ENCODE data around the gene MT1A. TPM values are rescaled to one million over a fixed set of nuclear protein-coding genes. Genes with fewer than 3 reads are reported as not detected.

MT1A gene
- total RNA-seq, 1 experiment from 2014 or later, result not detected

DNA sequence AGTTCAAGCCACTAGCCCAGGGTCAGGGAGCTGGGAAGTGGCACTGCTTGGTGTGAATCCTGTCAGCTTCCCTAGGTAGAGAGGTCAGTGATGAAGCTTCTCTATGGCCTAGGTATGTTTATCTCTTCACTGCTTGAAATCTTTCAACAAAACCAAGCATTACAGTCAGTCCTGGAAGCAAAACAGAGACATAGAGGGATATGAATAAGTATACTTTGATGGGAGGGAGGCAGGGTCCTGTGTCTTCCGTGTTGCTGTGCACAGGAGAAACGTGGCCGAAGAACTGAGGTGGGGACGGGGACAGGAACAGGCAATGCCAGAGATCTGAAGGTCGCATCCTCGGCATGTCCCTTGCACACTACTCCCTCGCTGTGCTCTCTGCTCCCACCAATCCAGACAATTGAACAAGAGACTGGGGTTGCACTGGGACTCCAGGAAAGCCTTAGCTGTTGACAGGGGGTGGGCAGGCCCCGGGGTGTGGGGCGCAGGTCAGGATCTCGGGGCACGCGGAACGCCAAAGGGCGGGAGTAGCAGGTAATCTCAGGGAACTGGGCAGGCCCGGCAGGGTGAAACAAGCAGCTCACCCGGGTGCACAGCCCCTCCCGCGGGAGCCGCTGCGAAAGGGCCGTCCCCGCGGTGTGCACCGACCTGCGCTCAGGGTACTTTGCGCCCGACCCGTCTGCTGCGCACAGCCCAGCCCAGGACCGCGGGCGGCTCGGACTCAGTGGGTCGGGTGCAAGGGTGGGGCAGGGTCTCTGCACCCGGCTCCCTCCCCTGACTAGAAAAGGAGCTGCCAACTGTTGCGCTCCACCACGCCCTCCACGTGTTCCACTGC lies 30.8 kb downstream of the MT1A start, which contains the start of gene MT1H:
TSS of gene MT1H (plus strand) at position 810 of the 835 bp plus-strand sequence. CDS start 71 bp downstream, outside the sequence.
- Histone ChIP-seq H3K9ac (ENCODE audit: low read length) (no peak within 1 kb of the TSS), H3K9me2 (ENCODE audit: insufficient read depth) (no peaks in the 10 kb centered on the region), H2AFZ (ENCODE audit: low read depth, low read length, poor library complexity, severe bottlenecking) (no peak within 1 kb of the TSS), H3K79me2 (ENCODE audit: insufficient read depth, low read length) (no peaks in the 10 kb centered on the region), H3K4me2 (ENCODE audit: low read length) (no peak within 1 kb of the TSS), H3K9me3 (ENCODE audit: control insufficient read depth in 1 of 2, insufficient read depth in 1 of 2, low read depth in 1 of 2, low read length in 2 of 2) (no peaks in the 10 kb centered on the region), H3K4me1 (ENCODE audit: control insufficient read depth in 1 of 2, insufficient read depth in 2 of 2, low read length in 2 of 2) (no peaks in the 10 kb centered on the region), H3K36me3 (ENCODE audit: control insufficient read depth in 1 of 2, insufficient read depth in 2 of 2, low read length in 2 of 2) (no peaks in the 10 kb centered on the region), H4K20me1 (ENCODE audit: insufficient read depth) (no peaks in the 10 kb centered on the region), H3K27me3 (ENCODE audit: insufficient read depth, low read length) (no peaks in the 10 kb centered on the region), H3K4me3 (replicated peaks in 1 of 2; ENCODE audit: low read depth in 1 of 2, low read length in 2 of 2) (no peak within 1 kb of the TSS), H3K27ac (ENCODE audit: low read depth, low read length) (no peak within 1 kb of the TSS)
- ChIA-PET CTCF (no interaction called here), RAD21 (ENCODE audit: low non-redundant PET in 1 of 2, low total read pairs in 2 of 2, uncharacterized antibody in 2 of 2, unreplicated experiment in 2 of 2) (no interaction called here), POLR2A (no interaction called here)
- intact Hi-C loops (cut with micrococcal nuclease), result no loop called here
- DNase-seq (ENCODE audit: low read depth, low spot score) (no peak), ATAC-seq (no peak)
- no TSS peak for BruUV-seq (replicated peaks)
- TF ChIP-seq SIN3A (IDR thresholded peaks at IDR 0.05; ENCODE audit: low read depth) (no peak), POLR2AphosphoS5 (IDR thresholded peaks at IDR 0.05; ENCODE audit: low read depth, low read length) (no peak), ELF1 (IDR thresholded peaks at IDR 0.05; ENCODE audit: borderline replicate concordance, low read depth) (no peak), MAX (IDR thresholded peaks at IDR 0.05) (no peak), SRF (IDR thresholded peaks at IDR 0.05; ENCODE audit: low read depth) (no peak), EGR1 (IDR thresholded peaks at IDR 0.05; ENCODE audit: low read depth) (no peak), EZH2 (IDR thresholded peaks at IDR 0.05) (no peak), CEBPB (IDR thresholded peaks at IDR 0.05; ENCODE audit: low read depth) (no peak), RAD21 (IDR thresholded peaks at IDR 0.05; ENCODE audit: low read depth) (no peak), SP1 (IDR thresholded peaks at IDR 0.05; ENCODE audit: low read depth) (no peak), EZH2phosphoT487 (IDR thresholded peaks at IDR 0.05; ENCODE audit: borderline replicate concordance) (no peak), ZNF274 (IDR thresholded peaks at IDR 0.05; ENCODE audit: low read depth, low read length) (no peak), ZFX (IDR thresholded peaks at IDR 0.05) (no peak), FOSL1 (IDR thresholded peaks at IDR 0.05; ENCODE audit: low read depth) (no peak), JUND (IDR thresholded peaks at IDR 0.05) (no peak)
- TF ChIP-seq, protein P1, sequence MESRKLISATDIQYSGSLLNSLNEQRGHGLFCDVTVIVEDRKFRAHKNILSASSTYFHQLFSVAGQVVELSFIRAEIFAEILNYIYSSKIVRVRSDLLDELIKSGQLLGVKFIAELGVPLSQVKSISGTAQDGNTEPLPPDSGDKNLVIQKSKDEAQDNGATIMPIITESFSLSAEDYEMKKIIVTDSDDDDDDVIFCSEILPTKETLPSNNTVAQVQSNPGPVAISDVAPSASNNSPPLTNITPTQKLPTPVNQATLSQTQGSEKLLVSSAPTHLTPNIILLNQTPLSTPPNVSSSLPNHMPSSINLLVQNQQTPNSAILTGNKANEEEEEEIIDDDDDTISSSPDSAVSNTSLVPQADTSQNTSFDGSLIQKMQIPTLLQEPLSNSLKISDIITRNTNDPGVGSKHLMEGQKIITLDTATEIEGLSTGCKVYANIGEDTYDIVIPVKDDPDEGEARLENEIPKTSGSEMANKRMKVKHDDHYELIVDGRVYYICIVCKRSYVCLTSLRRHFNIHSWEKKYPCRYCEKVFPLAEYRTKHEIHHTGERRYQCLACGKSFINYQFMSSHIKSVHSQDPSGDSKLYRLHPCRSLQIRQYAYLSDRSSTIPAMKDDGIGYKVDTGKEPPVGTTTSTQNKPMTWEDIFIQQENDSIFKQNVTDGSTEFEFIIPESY (IDR thresholded peaks at IDR 0.05; ENCODE audit: extremely low read depth, insufficient replicate concordance, low read length), result no peak
- TF ChIP-seq, protein P2, sequence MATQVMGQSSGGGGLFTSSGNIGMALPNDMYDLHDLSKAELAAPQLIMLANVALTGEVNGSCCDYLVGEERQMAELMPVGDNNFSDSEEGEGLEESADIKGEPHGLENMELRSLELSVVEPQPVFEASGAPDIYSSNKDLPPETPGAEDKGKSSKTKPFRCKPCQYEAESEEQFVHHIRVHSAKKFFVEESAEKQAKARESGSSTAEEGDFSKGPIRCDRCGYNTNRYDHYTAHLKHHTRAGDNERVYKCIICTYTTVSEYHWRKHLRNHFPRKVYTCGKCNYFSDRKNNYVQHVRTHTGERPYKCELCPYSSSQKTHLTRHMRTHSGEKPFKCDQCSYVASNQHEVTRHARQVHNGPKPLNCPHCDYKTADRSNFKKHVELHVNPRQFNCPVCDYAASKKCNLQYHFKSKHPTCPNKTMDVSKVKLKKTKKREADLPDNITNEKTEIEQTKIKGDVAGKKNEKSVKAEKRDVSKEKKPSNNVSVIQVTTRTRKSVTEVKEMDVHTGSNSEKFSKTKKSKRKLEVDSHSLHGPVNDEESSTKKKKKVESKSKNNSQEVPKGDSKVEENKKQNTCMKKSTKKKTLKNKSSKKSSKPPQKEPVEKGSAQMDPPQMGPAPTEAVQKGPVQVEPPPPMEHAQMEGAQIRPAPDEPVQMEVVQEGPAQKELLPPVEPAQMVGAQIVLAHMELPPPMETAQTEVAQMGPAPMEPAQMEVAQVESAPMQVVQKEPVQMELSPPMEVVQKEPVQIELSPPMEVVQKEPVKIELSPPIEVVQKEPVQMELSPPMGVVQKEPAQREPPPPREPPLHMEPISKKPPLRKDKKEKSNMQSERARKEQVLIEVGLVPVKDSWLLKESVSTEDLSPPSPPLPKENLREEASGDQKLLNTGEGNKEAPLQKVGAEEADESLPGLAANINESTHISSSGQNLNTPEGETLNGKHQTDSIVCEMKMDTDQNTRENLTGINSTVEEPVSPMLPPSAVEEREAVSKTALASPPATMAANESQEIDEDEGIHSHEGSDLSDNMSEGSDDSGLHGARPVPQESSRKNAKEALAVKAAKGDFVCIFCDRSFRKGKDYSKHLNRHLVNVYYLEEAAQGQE (IDR thresholded peaks at IDR 0.05; ENCODE audit: low read depth), result no peak
- TF ChIP-seq, protein P3, sequence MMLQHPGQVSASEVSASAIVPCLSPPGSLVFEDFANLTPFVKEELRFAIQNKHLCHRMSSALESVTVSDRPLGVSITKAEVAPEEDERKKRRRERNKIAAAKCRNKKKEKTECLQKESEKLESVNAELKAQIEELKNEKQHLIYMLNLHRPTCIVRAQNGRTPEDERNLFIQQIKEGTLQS (IDR thresholded peaks at IDR 0.05), result no peak

Data from HCT116 (cell line).